Astrocyte (in vitro differentiated cells and primary cell): ENCODE data around the gene WNT1. TPM values are rescaled to one million over a fixed set of nuclear protein-coding genes. Genes with fewer than 3 reads are reported as not detected.
A peak's percentile ranks its signal among the peaks of the same experiment; 100 is the strongest.

Experiments
- DNase-seq: peaks from one replicate; pipeline ENCODE4 v3.0.0-alpha.2; 2010; ENCODE audit warnings: low read depth
- FAIRE-seq: peaks from 2 replicates; lab custom pipeline; 2011; peaks lifted over from hg19 to GRCh38; lab: Jason Lieb, UNC
- H2AFZ ChIP-seq: 2 replicates; pipeline ENCODE4 v1.6.0; 2012; ENCODE audit warnings: low read depth, low read length, inconsistent platforms
- H3K27ac ChIP-seq: 2 replicates; pipeline ENCODE4 v1.5.1; 2011; ENCODE audit warnings: low read depth, low read length, inconsistent platforms
- H3K27me3 ChIP-seq: 2 replicates; pipeline ENCODE4 v1.6.0; 2011; ENCODE audit warnings: low read length, inconsistent platforms; ENCODE audit not compliant: insufficient read depth
- H3K36me3 ChIP-seq: 2 replicates; pipeline ENCODE4 v1.5.1; 2011; ENCODE audit warnings: low read length, inconsistent platforms; ENCODE audit not compliant: insufficient read depth
- H3K4me1 ChIP-seq: 2 replicates; pipeline ENCODE4 v1.5.1; 2011; ENCODE audit warnings: low read length, inconsistent platforms; ENCODE audit not compliant: insufficient read depth
- H3K4me2 ChIP-seq: 2 replicates; pipeline ENCODE4 v1.6.0; 2012; ENCODE audit warnings: low read length, inconsistent platforms
- H3K4me3 ChIP-seq: 2 replicates; pipeline ENCODE4 v1.5.1; 2011; ENCODE audit warnings: low read depth, mild to moderate bottlenecking, low read length, inconsistent platforms; ENCODE audit not compliant: insufficient read depth
- H3K79me2 ChIP-seq: 2 replicates; pipeline ENCODE4 v1.6.0; 2012; ENCODE audit warnings: mild to moderate bottlenecking, low read length, inconsistent platforms; ENCODE audit not compliant: insufficient read depth
- H3K9ac ChIP-seq: 2 replicates; pipeline ENCODE4 v1.6.0; 2012; ENCODE audit warnings: mild to moderate bottlenecking, low read length, inconsistent platforms
- H3K9me3 ChIP-seq: 2 replicates; pipeline ENCODE4 v1.5.1; 2012; ENCODE audit warnings: low read depth, mild to moderate bottlenecking, low read length, inconsistent platforms; ENCODE audit not compliant: insufficient read depth
- H4K20me1 ChIP-seq: 2 replicates; pipeline ENCODE4 v1.6.0; 2012; ENCODE audit warnings: low read length, inconsistent platforms; ENCODE audit not compliant: insufficient read depth
- H3K27ac Mint-ChIP-seq: one replicate; pipeline ENCODE4 v1.8.0; 2021; ENCODE audit warnings: mild to moderate bottlenecking, mixed read lengths; ENCODE audit not compliant: unreplicated experiment
- H3K27me3 Mint-ChIP-seq: one replicate; pipeline ENCODE4 v1.8.0; 2021; ENCODE audit warnings: low read depth, mixed read lengths; ENCODE audit not compliant: unreplicated experiment
- H3K36me3 Mint-ChIP-seq: one replicate; pipeline ENCODE4 v1.8.0; 2021; ENCODE audit warnings: low read depth, mixed read lengths; ENCODE audit not compliant: unreplicated experiment
- H3K4me1 Mint-ChIP-seq: one replicate; pipeline ENCODE4 v1.8.0; 2021; ENCODE audit warnings: low read depth, mixed read lengths; ENCODE audit not compliant: unreplicated experiment
- H3K4me3 Mint-ChIP-seq: one replicate; pipeline ENCODE4 v1.8.0; 2021; ENCODE audit warnings: mild to moderate bottlenecking, moderate library complexity, mixed read lengths; ENCODE audit not compliant: unreplicated experiment
- H3K9me3 Mint-ChIP-seq: one replicate; pipeline ENCODE4 v1.8.0; 2021; ENCODE audit warnings: mild to moderate bottlenecking, mixed read lengths; ENCODE audit not compliant: unreplicated experiment
- CTCF ChIP-seq: IDR thresholded peaks from 2 replicates; pipeline ENCODE4 v1.5.1; 2011; ENCODE audit warnings: low read depth, mild to moderate bottlenecking, inconsistent platforms, low read length, moderate library complexity; ENCODE audit not compliant: insufficient read depth
- EZH2 ChIP-seq: IDR thresholded peaks from 2 replicates; pipeline ENCODE4 v1.6.1; 2012; ENCODE audit warnings: mild to moderate bottlenecking, low read length, inconsistent platforms; ENCODE audit not compliant: insufficient read depth
- total RNA-seq: library from RNA; stranded (reverse); gene quantifications from 2 replicates; pipeline ENCODE4 v1.2.1, GENCODE V29; 2021

Gene WNT1
- total RNA-seq, 1 donor from 2014 or later: not detected

GRCh38 chr12:48965298-48965838 lies 12.8 kb upstream of the WNT1 start:
- Histone ChIP-seq H3K9me3 (no peaks in the 10 kb centered on the region), H4K20me1 (peaks cover 8% of the 10 kb centered on the region), H3K4me2 (no peak overlapping the region), H3K4me3 (no peak overlapping the region), H3K27me3 (peaks cover 51% of the 10 kb centered on the region), H3K4me1 (peaks cover 5% of the 10 kb centered on the region), H2AFZ (no peak overlapping the region), H3K27ac (no peak overlapping the region), H3K36me3 (no peaks in the 10 kb centered on the region), H3K9ac (no peak overlapping the region), H3K79me2 (no peaks in the 10 kb centered on the region)
- H3K4me1 Mint-ChIP-seq: peaks cover 2% of the 10 kb centered on the region
- H3K36me3 Mint-ChIP-seq: no peaks in the 10 kb centered on the region
- H3K9me3 Mint-ChIP-seq: no peaks in the 10 kb centered on the region
- no peak for TF ChIP-seq EZH2
- TF ChIP-seq CTCF: peak; percentile 22
- FAIRE-seq (no peak), DNase-seq (no peak)
- no peak overlapping the region for H3K27ac Mint-ChIP-seq
- peak overlapping the region; percentile 67 for H3K4me3 Mint-ChIP-seq
- peaks cover 35% of the 10 kb centered on the region for H3K27me3 Mint-ChIP-seq

- peaks cover 6% of the 10 kb centered on the region for H3K4me1 Mint-ChIP-seq
- no peak overlapping the region for H3K4me2 ChIP-seq
- no peak overlapping the region for H3K9ac ChIP-seq
Observed at GRCh38 chr12:48966177-48966895, 11.8 kb upstream of the WNT1 start.

More at GRCh38 chr12:48966177-48966895, 11.8 kb upstream of the WNT1 start:
- Histone ChIP-seq H3K36me3 (no peaks in the 10 kb centered on the region), H2AFZ (no peak overlapping the region), H3K4me3 (no peak overlapping the region), H4K20me1 (peaks cover 11% of the 10 kb centered on the region), H3K27ac (no peak overlapping the region), H3K9me3 (no peaks in the 10 kb centered on the region), H3K4me1 (peaks cover 9% of the 10 kb centered on the region), H3K27me3 (peaks cover 58% of the 10 kb centered on the region), H3K79me2 (no peaks in the 10 kb centered on the region)
- no peak overlapping the region for H3K4me3 Mint-ChIP-seq
- H3K36me3 Mint-ChIP-seq: no peaks in the 10 kb centered on the region
- no peaks in the 10 kb centered on the region for H3K9me3 Mint-ChIP-seq
- peaks cover 44% of the 10 kb centered on the region for H3K27me3 Mint-ChIP-seq
- no peak for TF ChIP-seq EZH2
- no peak for TF ChIP-seq CTCF
- no peak overlapping the region for H3K27ac Mint-ChIP-seq
- FAIRE-seq (no peak), DNase-seq (no peak)
